Measurements from ENCODE around the gene KRT80.

- TF ChIP-seq CTCF (IDR thresholded peaks at IDR 0.05) (no peak), POLR2A (IDR thresholded peaks at IDR 0.05) (no peak)
Observed at GRCh38 chr12:52212701-52213563, 21.1 kb upstream of the KRT80 start.
